Thoracic aorta (tissue), 2 donors: Measurements from ENCODE around the gene FAM227A. TPM values are rescaled to one million over a fixed set of nuclear protein-coding genes. Genes with fewer than 3 reads are reported as not detected.

Experiments
- ATAC-seq: fragments of 150-250 bp; one replicate; pipeline ENCODE4 v1.8.0; 2017; ENCODE audit warnings: low read depth; ENCODE audit not compliant: insufficient number of reproducible peaks, low FRiP score
- DNase-seq: peaks from one replicate; pipeline ENCODE4 v3.0.0-alpha.2; 2020; ENCODE audit warnings: low spot score
- H3K27ac ChIP-seq, 2 donors: fragments of 200-600 bp; sonication (generic); 1 replicate in 1 of 2; 2 replicates in 1 of 2; pipeline ENCODE4 v1.5.1; 2016; ENCODE audit warnings: mild to moderate bottlenecking in 2 of 2, moderate library complexity in 2 of 2
- H3K27me3 ChIP-seq: fragments of 200-600 bp; sonication (generic); replicated peaks from 2 replicates; pipeline ENCODE4 v1.6.0; 2016; ENCODE audit warnings: mild to moderate bottlenecking; ENCODE audit not compliant: insufficient read depth
- H3K36me3 ChIP-seq: fragments of 200-600 bp; sonication (generic); one replicate; pipeline ENCODE4 v1.5.1; 2016
- H3K4me1 ChIP-seq, 2 donors: fragments of 200-600 bp; sonication (generic); 1 replicate in 1 of 2; 2 replicates in 1 of 2; pipeline versions ENCODE4 v1.5.1 to v1.6.0; 2016; ENCODE audit warnings: low read depth in 2 of 2, mild to moderate bottlenecking in 1 of 2; ENCODE audit not compliant: control insufficient read depth in 1 of 2
- H3K4me3 ChIP-seq: fragments of 200-600 bp; sonication (generic); 2 replicates; pipeline ENCODE4 v1.5.1; 2016; ENCODE audit warnings: mild to moderate bottlenecking
- H3K9me3 ChIP-seq: fragments of 200-600 bp; sonication (generic); 2 replicates; pipeline ENCODE4 v1.5.1; 2016
- CTCF ChIP-seq: fragments of 200-600 bp; sonication (generic); IDR thresholded peaks from one replicate; pipeline ENCODE4 v1.5.1; 2019; ENCODE audit warnings: antibody characterized with exemption
- total RNA-seq, 2 donors: library from RNA; depleted of rRNA; stranded (reverse); fragments of >200 nt; gene quantifications; one replicate each; pipeline versions ENCODE4 v1.1.0 to v1.2.3, GENCODE V29; 2016

The FAM227A gene
- total RNA-seq, 2 donors from 2014 or later: 0.71 to 1.9 TPM

GRCh38 chr22:38641476-38642040 is 14.6 kb downstream of the FAM227A start:
- Histone ChIP-seq H3K27ac (no peak overlapping the region), H3K27me3 (no peaks in the 10 kb centered on the region), H3K4me1 (no peaks in the 10 kb centered on the region), H3K9me3 (no peaks in the 10 kb centered on the region), H3K36me3 (no peaks in the 10 kb centered on the region), H3K4me3 (no peak overlapping the region)
- no peak for TF ChIP-seq CTCF
- ATAC-seq (no peak), DNase-seq (no peak)

- H3K27ac ChIP-seq: no peak overlapping the region
- H3K4me1 ChIP-seq: no peaks in the 10 kb centered on the region
- ATAC-seq (no peak), DNase-seq (no peak)
- no peak for TF ChIP-seq CTCF
- H3K27me3 ChIP-seq: no peaks in the 10 kb centered on the region
- H3K36me3 ChIP-seq: no peaks in the 10 kb centered on the region
- no peaks in the 10 kb centered on the region for H3K9me3 ChIP-seq
- no peak overlapping the region for H3K4me3 ChIP-seq
Measured at GRCh38 chr22:38638728-38639127, 17.5 kb downstream of the FAM227A start.

DNA sequence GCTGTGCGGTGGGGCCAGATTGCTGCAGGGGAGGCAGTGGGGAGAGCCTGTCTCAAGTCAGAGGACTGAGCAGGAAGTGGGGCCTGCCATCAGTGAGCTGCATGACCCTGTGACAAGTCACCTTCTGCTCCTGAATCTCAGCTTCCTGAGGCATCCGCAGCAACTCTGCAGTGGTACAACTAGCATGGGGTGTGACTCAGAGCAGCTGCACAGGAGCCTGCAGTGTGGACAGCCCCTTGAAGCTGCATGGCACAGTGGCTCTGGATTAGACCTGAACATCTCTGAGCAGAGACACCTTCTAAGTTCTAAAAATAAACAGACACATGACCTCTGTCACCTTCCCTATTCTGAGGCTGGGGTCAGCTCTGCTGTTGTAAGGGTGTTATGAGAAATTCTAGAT is 18.0 kb downstream of the FAM227A start:
- Histone ChIP-seq H3K27me3 (no peaks in the 10 kb centered on the region), H3K4me3 (no peak overlapping the region), H3K9me3 (no peaks in the 10 kb centered on the region), H3K4me1 (no peaks in the 10 kb centered on the region), H3K27ac (no peak overlapping the region), H3K36me3 (no peaks in the 10 kb centered on the region)
- no peak for TF ChIP-seq CTCF
- ATAC-seq: no peak
- DNase-seq: no peak

DNA sequence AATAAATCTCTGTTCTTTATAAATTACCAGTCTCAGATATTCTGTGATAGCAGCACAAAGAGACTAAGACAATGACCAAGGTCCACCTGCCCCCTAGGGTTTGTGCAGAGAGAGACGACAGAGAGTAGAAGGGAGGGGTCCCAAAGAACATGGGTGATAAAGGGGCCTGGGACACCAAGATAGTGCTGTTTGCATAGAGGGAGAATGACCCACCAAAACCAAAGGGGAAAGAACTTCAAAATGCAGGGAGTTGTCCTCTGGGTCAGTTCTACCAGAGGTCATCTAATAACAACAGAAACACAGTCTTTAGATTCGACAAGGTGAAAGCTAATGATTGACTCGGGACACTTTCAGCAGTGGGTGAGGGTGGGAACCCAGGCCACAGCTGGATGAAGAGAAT is 23.7 kb downstream of the FAM227A start:
- no peaks in the 10 kb centered on the region for H3K36me3 ChIP-seq
- DNase-seq (no peak), ATAC-seq (no peak)
- no peaks in the 10 kb centered on the region for H3K4me1 ChIP-seq
- TF ChIP-seq CTCF: no peak
- no peaks in the 10 kb centered on the region for H3K9me3 ChIP-seq
- no peaks in the 10 kb centered on the region for H3K27me3 ChIP-seq
- no peak overlapping the region for H3K27ac ChIP-seq
- H3K4me3 ChIP-seq: no peak overlapping the region

DNA sequence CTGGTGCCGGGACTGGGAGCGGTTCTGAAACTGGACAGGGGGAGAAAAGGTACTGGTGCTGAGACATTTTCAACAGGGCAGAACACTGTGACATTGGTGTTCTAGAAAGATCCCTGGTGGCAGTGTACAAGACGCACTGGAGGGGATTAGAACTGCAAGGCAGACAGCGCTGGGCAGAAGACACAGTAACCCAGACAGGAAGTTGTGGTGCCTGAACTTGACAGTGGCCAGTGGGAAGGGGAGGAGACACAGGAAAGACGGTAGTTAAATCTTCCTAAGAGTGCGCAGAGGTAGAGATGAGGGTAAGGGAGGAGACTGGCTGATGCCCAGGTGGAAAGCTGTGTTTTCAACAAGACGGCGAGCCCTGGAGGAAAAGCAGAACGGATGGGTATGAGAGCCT is 24.5 kb downstream of the FAM227A start:
- ATAC-seq: no peak
- Histone ChIP-seq H3K27me3 (no peaks in the 10 kb centered on the region), H3K4me3 (no peak overlapping the region), H3K27ac (no peak overlapping the region), H3K9me3 (no peaks in the 10 kb centered on the region), H3K4me1 (no peaks in the 10 kb centered on the region), H3K36me3 (no peaks in the 10 kb centered on the region)
- DNase-seq: no peak
- no peak for TF ChIP-seq CTCF
